Thoracic aorta (tissue), 2 donors: ENCODE results near the gene EML6. TPM values are rescaled to one million over a fixed set of nuclear protein-coding genes. Genes with fewer than 3 reads are reported as not detected.

Source experiments
- ATAC-seq: fragments of 150-250 bp; one replicate; pipeline ENCODE4 v1.8.0; 2017; ENCODE audit warnings: low read depth; ENCODE audit not compliant: insufficient number of reproducible peaks, low FRiP score
- DNase-seq: peaks from one replicate; pipeline ENCODE4 v3.0.0-alpha.2; 2020; ENCODE audit warnings: low spot score
- H3K27ac ChIP-seq, 2 donors: fragments of 200-600 bp; sonication (generic); 1 replicate in 1 of 2; 2 replicates in 1 of 2; pipeline ENCODE4 v1.5.1; 2016; ENCODE audit warnings: mild to moderate bottlenecking in 2 of 2, moderate library complexity in 2 of 2
- H3K27me3 ChIP-seq: fragments of 200-600 bp; sonication (generic); replicated peaks from 2 replicates; pipeline ENCODE4 v1.6.0; 2016; ENCODE audit warnings: mild to moderate bottlenecking; ENCODE audit not compliant: insufficient read depth
- H3K36me3 ChIP-seq: fragments of 200-600 bp; sonication (generic); one replicate; pipeline ENCODE4 v1.5.1; 2016
- H3K4me1 ChIP-seq, 2 donors: fragments of 200-600 bp; sonication (generic); 1 replicate in 1 of 2; 2 replicates in 1 of 2; pipeline versions ENCODE4 v1.5.1 to v1.6.0; 2016; ENCODE audit warnings: low read depth in 2 of 2, mild to moderate bottlenecking in 1 of 2; ENCODE audit not compliant: control insufficient read depth in 1 of 2
- H3K4me3 ChIP-seq: fragments of 200-600 bp; sonication (generic); 2 replicates; pipeline ENCODE4 v1.5.1; 2016; ENCODE audit warnings: mild to moderate bottlenecking
- H3K9me3 ChIP-seq: fragments of 200-600 bp; sonication (generic); 2 replicates; pipeline ENCODE4 v1.5.1; 2016
- total RNA-seq, 2 donors: library from RNA; depleted of rRNA; stranded (reverse); fragments of >200 nt; gene quantifications; one replicate each; pipeline versions ENCODE4 v1.1.0 to v1.2.3, GENCODE V29; 2016
- TF ChIP-seq, protein P1 (sequence below): fragments of 200-600 bp; sonication (generic); IDR thresholded peaks from one replicate; pipeline ENCODE4 v1.5.1; 2019; ENCODE audit warnings: antibody characterized with exemption

EML6 gene
- total RNA-seq, 2 donors from 2014 or later = 0.81 to 0.92 TPM

GRCh38 chr2:54928719-54929118, 205.3 kb downstream of the EML6 start:
- Histone ChIP-seq H3K9me3 (no peaks in the 10 kb centered on the region), H3K4me3 (no peak overlapping the region), H3K36me3 (no peaks in the 10 kb centered on the region), H3K27ac (no peak overlapping the region), H3K4me1 (no peaks in the 10 kb centered on the region), H3K27me3 (no peaks in the 10 kb centered on the region)
- ATAC-seq (no peak), DNase-seq (no peak)
- TF ChIP-seq, protein P1, sequence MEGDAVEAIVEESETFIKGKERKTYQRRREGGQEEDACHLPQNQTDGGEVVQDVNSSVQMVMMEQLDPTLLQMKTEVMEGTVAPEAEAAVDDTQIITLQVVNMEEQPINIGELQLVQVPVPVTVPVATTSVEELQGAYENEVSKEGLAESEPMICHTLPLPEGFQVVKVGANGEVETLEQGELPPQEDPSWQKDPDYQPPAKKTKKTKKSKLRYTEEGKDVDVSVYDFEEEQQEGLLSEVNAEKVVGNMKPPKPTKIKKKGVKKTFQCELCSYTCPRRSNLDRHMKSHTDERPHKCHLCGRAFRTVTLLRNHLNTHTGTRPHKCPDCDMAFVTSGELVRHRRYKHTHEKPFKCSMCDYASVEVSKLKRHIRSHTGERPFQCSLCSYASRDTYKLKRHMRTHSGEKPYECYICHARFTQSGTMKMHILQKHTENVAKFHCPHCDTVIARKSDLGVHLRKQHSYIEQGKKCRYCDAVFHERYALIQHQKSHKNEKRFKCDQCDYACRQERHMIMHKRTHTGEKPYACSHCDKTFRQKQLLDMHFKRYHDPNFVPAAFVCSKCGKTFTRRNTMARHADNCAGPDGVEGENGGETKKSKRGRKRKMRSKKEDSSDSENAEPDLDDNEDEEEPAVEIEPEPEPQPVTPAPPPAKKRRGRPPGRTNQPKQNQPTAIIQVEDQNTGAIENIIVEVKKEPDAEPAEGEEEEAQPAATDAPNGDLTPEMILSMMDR = no peak

DNA sequence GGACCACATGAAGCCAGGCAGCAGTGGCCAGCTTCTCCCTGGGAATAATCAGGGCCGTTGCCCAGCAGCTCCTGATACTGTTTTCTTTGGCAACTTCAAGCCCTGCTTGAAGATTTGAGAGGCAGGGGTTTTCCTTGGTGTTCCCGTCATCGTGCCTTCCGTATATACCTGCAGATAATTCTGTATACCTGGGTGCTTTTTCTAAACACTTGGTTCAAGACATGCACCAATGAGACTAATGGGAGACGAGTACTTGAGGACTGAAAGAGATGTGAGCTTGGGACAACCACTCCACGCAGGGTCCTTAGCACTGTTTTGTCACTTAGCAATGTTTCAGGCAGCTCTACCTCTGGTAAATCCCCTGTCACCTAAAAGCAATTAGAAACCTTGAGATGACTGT, 208.0 kb downstream of the EML6 start:
- H3K9me3 ChIP-seq = no peaks in the 10 kb centered on the region
- no peaks in the 10 kb centered on the region for H3K27me3 ChIP-seq
- no peak overlapping the region for H3K4me3 ChIP-seq
- no peaks in the 10 kb centered on the region for H3K4me1 ChIP-seq
- no peaks in the 10 kb centered on the region for H3K36me3 ChIP-seq
- TF ChIP-seq, protein P1 = no peak
- no peak overlapping the region for H3K27ac ChIP-seq
- DNase-seq (no peak), ATAC-seq (no peak)

DNA sequence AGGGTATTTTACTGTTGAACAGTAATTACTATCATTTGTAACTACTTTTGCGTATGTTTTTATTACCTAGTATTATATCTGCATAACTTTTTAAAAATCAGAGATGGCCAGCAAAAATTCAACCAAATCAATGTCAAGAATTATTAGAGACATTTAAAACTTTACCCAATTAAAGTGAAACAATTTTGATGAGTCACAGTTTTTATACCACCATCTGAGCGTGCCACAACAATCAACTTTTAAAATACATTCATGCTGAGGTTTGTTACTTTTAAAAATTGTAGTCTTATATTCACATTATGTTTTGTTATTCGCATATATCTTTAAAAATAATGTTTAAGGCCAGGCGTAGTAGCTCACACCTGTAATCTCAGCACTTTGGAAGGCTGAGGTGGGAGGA, 211.9 kb downstream of the EML6 start:
- Histone ChIP-seq H3K4me1 (no peaks in the 10 kb centered on the region), H3K9me3 (no peaks in the 10 kb centered on the region), H3K27me3 (no peaks in the 10 kb centered on the region), H3K27ac (no peak overlapping the region), H3K36me3 (no peaks in the 10 kb centered on the region), H3K4me3 (no peak overlapping the region)
- ATAC-seq (no peak), DNase-seq (no peak)
- TF ChIP-seq, protein P1 = no peak

- TF ChIP-seq, protein P1 = no peak
- no peak overlapping the region for H3K4me3 ChIP-seq
Observed at GRCh38 chr2:54936766-54937165, 213.3 kb downstream of the EML6 start.

GRCh38 chr2:54939446-54940118, 216.1 kb downstream of the EML6 start:
- Histone ChIP-seq H3K4me3 (no peak overlapping the region), H3K27ac (no peak overlapping the region), H3K36me3 (no peaks in the 10 kb centered on the region), H3K27me3 (no peaks in the 10 kb centered on the region), H3K4me1 (no peaks in the 10 kb centered on the region), H3K9me3 (no peaks in the 10 kb centered on the region)
- no peak for DNase-seq
- ATAC-seq = no peak
- TF ChIP-seq, protein P1 = no peak

More at GRCh38 chr2:54936766-54937165, 213.3 kb downstream of the EML6 start:
- Histone ChIP-seq H3K4me1 (no peaks in the 10 kb centered on the region), H3K9me3 (no peaks in the 10 kb centered on the region), H3K36me3 (no peaks in the 10 kb centered on the region), H3K27ac (no peak overlapping the region), H3K27me3 (no peaks in the 10 kb centered on the region)
- no peak for DNase-seq
- no peak for ATAC-seq
